NCI-H774 (cell line): ENCODE results near the gene AKAP6.

Experiments
- DNase-seq: peaks from one replicate; lab custom pipeline; 2025; lab: John Stamatoyannopoulos, UW

Gene AKAP6

GRCh38 chr14:32329146-32329545 is at the start of gene AKAP6:
Gene AKAP6 (plus strand): TSS chr14:32329298. CDS start chr14:32433494, 104,196 bp downstream.
- no peak for DNase-seq

- no peak for DNase-seq
Observed at GRCh38 chr14:32286602-32287001, 42.5 kb upstream of the AKAP6 start.

GRCh38 chr14:32296366-32296765 is 32.7 kb upstream of the AKAP6 start:
- DNase-seq = no peak

GRCh38 chr14:32298346-32298745 is 30.8 kb upstream of the AKAP6 start:
- no peak for DNase-seq

- DNase-seq = no peak
Observed at GRCh38 chr14:32300136-32300535, 29.0 kb upstream of the AKAP6 start.

- DNase-seq = no peak
Observed at GRCh38 chr14:32303865-32304264, 25.2 kb upstream of the AKAP6 start.

- no peak for DNase-seq
Observed at GRCh38 chr14:32304296-32304695, 24.8 kb upstream of the AKAP6 start.

GRCh38 chr14:32306549-32306948 is 22.5 kb upstream of the AKAP6 start:
- no peak for DNase-seq

- peak; percentile 36 for DNase-seq
Observed at GRCh38 chr14:32307881-32308582, 21.1 kb upstream of the AKAP6 start.

- DNase-seq = no peak
Observed at GRCh38 chr14:32310876-32311275, 18.2 kb upstream of the AKAP6 start.

- no peak for DNase-seq
Observed at GRCh38 chr14:32311294-32312009, 17.6 kb upstream of the AKAP6 start.

- no peak for DNase-seq
Observed at GRCh38 chr14:32312010-32312331, 17.1 kb upstream of the AKAP6 start.

- DNase-seq = no peak
Observed at GRCh38 chr14:32313844-32314376, 15.2 kb upstream of the AKAP6 start.

- DNase-seq = no peak
Observed at GRCh38 chr14:32318087-32318795, 10.9 kb upstream of the AKAP6 start.

GRCh38 chr14:32319368-32320049 is 9.6 kb upstream of the AKAP6 start:
- no peak for DNase-seq

GRCh38 chr14:32324601-32325000 is 4.5 kb upstream of the AKAP6 start:
- no peak for DNase-seq

GRCh38 chr14:32327255-32327961 is 1.7 kb upstream of the AKAP6 start:
- DNase-seq = no peak

GRCh38 chr14:32329690-32330285 is 690 bp downstream of the AKAP6 start:
- DNase-seq = no peak

GRCh38 chr14:32330351-32331111 is 1.4 kb downstream of the AKAP6 start:
- peak; percentile 10 for DNase-seq

- peak; percentile 6 for DNase-seq
Observed at GRCh38 chr14:32331206-32331605, 2.1 kb downstream of the AKAP6 start.
